ELF-1 (cell line): ENCODE results near the gene MARCHF7.

ENCODE experiments used
- DNase-seq: peaks from one replicate; pipeline ENCODE4 v3.0.0-alpha.2; 2016; ENCODE audit warnings: low read depth, low spot score

Gene MARCHF7

DNA sequence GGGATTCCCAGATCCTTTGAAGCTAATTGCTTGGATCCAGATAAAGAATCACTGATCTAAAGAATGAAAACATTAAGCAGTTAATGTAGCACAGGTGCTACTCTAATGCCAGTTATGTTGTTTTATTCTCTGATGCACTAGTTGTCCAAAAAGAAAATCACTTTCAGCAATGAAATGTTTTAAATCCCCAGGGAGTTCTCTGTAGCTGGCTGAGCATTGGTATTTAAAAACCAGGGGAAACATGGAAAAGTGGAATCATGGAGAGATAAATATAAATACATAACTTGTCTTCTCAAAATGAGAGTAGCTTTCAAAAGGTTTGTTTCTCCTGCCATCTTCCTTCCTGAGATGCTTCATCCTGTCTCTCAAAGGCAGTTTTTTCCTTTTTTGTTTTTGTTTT, 48.0 kb downstream of the MARCHF7 start:
- DNase-seq: no peak

DNA sequence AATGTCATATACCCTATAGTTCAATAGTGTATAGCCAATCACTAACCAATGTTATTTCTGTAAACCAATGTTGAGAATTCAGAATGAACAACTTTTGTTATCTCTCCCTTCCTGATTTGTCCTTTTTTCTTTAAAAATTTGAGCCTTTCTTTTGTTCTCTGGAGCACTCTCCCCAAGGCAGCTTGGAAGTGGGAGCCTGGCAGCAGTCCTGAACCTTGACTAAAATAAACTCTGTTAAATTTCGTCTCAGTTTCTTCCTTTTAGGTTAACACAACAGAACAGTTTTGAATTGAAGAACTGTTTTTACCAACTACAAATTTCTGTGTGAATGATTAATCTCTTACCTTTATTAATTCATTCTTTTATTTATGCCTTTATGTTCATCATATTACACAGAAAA, 49.8 kb downstream of the MARCHF7 start:
- DNase-seq: no peak
